GM18526 (cell line): ENCODE measurements around the gene NKAIN4.

ENCODE experiments used
- POLR2A ChIP-seq: IDR thresholded peaks from 3 replicates; pipeline ENCODE4 v1.6.1; 2011; ENCODE audit not compliant: insufficient read length; ENCODE audit errors: extremely low read depth

The NKAIN4 gene

DNA sequence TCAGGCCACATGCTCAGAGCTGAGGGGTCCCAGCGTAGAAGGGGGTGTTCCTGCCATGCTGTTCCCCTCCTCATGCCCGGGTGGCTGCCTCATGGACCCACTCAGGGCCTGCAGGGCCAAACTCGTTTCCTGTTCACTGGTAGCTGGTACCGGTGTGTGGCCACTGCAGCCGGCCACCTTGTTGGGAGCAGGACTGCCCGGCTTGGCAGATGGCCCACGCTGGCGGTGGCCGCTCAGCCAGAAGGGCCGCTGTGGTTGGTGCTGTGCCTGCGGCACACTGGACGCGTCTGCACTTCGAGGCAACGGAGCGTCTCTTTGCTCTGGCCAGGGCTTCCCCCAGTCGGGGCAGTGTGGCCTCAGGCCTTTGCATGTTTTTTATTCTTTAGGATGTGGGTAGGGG lies 28.7 kb upstream of the NKAIN4 start:
- no peak for TF ChIP-seq POLR2A

DNA sequence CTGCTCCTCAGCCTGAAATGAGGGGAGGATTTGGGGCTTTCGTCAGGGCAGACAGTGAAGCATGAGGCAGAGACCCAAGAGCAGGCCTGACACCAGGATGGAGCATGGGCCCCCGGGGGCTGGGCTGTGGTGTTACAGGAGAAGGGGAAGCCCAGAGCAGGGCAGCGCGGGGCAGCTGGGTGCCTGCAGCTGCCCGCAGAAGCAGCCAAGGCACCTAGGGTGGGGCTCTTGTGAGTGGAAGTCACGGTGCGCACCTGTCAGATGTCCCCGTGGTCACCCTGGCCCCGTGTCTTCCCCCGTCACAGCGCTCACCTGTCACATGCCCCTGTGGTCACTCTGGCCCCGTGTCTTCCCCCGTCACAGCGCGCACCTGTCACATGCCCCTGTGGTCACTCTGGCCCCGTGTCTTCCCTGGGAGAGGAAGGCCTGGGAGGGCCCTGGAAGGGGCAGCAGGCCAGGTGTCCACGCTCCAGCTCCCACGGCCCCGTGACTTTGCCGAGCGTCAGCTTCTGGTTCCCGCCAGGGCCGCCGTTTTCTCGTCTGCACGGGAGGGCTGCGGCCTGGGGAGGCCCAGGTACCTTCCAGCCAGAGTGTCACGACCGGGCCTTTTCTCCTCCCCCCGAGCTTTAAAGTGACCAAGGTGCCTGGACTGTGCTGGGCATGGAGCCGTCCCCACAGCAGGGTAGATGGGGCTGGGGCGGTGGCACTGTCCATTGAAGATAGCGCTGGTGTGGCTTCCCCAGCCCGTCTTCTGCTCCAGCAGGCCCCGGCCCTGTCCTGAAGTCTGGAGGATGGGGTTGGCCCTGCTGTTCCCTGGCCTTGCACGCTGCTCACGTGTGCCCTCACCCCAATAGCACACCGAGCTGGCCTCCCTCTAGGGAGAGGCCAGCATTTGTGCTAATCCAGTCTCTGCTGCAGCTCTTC lies 27.7 kb upstream of the NKAIN4 start:
- no peak for TF ChIP-seq POLR2A

DNA sequence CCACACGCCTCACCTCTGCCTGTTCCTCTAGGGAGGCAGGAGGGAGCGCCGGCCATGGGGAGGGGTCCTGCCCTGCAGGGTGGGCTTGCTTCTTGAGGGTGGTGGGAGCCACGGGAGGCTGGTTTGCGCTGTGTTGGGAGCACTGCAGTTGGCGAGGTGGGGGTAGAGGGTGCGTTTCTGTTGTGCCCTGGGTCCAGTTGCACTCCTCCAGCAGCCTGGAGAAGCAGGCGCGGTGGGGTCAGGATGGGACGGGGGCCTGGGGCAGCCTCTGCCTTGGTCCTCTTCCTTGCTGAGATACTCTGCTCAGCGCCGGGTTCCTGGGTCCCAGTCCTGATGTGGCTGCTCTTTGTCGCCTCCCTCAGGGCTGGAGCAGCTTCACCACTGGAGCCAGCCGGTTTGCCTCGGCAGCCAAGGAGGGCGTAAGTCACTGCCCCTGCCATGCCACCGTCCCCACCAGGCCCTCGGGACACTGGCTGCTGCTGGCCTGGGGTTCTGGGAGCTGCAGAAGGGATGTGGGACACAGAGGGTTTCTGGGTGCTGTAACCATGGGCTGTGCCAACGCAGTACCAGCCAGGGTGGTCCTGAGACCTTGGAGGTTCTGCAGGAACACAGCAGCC lies 26.8 kb upstream of the NKAIN4 start:
- TF ChIP-seq POLR2A, result no peak

DNA sequence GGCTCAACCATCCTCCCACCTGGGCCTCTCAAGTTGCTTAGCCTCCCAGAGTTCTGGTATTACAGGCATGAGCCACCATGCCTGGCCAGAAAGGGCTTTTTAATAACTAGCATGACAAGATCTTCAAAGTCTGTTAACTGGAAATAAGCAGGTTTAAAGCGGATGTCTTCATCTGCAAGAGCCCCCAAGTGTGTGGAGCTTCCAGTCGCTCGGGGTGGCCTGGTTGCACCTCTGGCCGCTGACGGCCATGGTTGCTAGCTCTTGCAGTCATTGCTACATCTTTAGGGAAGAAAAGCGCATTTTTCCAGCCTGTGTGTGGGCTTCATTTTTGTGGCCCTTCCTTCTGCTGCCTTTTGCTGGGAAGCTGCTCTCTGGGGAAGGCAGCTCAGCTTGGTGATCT lies 26.1 kb upstream of the NKAIN4 start:
- TF ChIP-seq POLR2A, result no peak

DNA sequence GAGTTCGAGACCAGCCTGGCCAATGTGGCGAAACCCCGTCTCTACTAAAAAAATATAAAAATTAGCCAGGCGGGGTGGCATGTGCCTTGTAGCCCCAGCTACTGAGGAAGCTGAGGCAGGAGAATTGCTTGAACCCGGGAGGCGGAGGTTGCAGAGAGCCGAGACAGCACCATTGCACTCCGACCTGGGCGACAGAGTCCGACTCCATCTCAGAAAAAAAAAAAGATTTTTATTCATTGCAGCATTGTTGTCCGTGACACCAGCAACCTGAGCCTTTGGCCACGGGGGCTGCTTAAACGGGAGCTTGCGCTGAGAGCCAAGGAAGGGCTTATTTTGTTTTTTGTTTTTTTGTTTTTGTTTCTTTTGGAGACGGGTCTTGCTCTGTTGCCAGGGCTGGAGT lies 25.7 kb upstream of the NKAIN4 start:
- no peak for TF ChIP-seq POLR2A

DNA sequence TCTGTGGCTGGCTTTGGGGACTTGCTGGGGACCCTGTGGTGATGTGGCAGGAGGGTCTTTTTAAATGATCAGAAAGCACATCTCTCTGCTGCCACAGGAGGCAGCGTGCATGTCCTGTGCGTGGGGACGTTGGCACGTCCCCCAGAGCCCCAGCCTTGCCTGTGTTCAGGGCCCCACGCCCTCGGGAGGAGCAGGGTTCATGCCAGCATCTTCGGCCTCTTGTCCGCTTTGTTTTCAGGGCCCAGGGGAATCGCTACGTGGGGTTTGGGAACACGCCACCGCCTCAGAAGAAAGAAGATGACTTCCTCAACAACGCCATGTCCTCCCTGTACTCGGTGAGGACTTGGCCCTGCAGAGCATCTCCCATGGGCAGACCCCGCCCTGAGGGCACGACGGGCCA lies 24.4 kb upstream of the NKAIN4 start:
- TF ChIP-seq POLR2A, result no peak

DNA sequence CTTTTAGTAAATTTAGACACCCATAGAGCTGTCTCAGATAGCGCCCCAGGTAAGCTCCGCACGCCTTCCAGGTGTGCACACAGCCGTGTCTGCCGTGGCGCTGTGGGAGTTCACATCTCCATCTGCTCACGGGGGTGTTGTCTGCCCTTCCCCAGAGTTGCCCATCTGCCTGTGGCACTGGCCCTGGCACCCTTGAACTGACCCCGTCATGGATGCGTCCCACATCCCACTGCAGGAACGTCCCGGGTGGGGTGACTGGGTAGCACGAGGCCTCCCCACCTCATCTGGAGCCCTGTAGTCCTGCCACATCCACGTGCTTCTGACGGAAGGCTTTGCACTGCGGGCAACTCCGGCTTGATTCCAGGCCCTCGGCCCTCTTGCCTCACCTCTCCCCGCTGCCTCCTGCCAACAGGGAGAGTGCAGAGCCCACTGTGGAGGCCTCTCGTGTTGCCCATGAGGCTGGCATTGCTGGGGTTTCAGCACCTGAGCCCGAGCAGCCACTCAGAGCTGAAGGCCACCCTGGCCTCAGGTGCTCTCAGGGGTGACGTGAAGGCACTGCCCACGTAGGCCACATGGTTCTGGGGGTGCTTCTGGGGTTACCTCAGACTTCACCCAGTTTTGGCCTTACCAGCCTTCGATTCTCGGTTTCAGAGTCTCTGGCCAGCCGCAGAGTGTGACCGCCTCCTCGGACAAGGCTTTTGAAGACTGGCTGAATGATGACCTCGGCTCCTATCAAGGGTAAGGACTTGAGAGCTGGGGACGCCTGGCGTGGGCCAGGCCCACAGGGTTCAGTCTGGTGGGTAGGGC lies 23.4 kb upstream of the NKAIN4 start:
- no peak for TF ChIP-seq POLR2A

DNA sequence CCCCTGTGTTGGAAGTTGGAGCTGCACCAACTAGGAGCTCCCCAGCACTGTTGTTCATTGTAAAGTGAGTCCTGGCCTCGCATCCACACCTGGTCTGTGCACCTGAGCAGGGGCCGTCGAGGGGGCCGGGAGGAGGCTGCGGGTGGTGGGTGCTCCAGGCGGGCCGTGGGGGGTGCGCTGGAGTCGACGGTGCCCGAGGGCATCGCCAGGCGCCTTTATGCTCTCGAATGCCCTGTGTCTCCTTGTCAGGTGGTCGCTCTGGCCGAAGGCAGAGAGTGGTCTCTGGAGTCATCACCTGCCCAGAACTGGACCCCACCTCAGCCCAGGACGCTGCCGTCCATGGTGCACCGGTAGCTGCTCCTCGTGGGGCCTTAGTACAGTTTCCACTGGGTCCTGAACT lies 22.7 kb upstream of the NKAIN4 start:
- TF ChIP-seq POLR2A, result no peak

DNA sequence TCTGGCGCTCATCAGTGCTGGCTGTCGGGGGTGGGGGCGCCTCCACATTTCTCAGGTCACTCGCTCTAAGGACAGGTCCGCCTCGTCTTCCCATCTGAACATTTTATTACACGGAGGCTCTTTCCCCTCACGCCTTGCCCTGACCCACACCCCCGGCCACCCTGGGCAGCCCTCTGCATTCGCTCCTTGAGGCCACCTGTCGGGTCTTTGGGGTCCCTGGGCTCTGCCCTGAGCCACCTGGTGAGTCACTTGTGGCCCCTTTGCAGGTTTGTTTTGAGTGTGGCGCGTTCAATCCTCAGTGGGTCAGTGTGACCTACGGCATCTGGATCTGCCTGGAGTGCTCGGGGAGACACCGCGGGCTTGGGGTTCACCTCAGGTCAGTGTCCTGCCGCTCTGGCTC lies 21.6 kb upstream of the NKAIN4 start:
- TF ChIP-seq POLR2A, result no peak

DNA sequence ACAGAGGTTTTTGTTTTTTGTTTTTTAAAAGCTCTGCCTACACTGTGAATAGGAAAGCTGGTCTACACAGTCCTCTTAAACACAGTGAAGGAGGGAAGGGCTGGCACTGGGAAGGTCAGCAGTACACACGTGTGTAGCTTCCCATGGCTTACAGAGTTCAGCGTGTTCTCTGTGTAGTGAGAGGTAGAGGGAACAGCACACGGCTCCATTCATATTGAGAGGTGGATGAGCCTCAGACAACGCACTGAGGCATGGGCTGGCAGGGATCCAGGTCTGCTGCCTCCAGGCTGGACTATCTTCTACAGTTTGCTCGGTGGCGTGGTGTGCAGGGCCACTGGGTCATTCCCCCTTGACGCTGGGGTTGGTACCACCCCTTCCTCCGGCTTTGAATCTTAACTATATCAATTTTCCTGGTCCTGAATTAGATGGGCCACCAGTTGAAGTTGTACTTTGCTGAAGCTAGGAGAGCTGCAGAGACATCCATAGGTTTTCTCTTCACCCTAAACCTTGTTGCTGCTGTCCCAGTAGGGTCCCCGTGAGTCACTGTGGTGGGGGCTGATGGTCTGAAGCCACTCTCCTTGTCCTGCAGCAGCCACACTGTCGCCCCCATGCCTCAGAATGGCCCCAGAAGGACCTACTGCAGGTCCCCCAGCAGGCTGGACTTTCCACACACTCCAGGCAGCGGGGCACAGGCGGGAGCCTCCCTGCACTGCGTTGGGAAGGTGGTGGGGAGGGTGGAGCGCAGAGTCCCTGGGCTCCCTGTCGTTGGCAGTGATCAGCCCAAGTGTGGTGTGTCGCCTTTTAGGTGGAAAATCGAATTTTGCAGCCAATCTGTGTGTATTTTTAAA lies 20.3 kb upstream of the NKAIN4 start:
- TF ChIP-seq POLR2A, result no peak

DNA sequence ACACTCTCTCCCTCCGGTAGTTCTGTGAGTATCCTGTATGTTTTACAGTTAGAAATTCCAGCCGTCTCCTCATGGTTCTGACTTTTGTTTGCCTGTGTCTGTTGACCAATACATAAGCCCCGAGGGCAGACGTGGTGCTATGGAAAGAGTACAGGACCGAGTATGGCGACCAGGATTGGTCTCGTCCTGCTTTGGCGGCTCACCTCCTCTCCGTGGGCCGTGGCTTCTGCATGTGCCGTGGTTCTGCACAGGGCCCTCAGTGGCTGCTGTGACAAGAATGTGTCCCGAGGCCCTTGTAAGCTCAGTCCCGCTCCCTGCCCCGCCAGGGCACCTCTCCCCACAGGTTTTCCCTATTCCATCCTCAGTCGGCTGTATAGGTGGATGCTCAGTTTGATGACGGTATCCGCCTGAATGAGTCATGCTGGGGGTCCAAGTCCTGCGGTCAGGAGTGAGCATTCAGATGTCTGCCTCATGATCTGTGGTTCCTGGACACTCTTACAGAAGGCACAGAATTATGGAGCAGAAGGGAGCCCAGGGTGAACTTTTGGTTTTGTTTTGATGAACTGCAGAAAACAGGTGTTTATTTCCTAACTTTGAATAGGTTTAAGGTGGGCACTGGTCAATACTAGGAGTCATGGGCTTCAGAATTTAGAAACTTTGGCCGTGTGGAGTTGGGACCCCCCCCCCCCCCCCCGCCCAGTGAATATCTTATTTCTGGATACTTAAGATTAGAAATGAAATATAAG lies 19.5 kb upstream of the NKAIN4 start:
- TF ChIP-seq POLR2A, result no peak

DNA sequence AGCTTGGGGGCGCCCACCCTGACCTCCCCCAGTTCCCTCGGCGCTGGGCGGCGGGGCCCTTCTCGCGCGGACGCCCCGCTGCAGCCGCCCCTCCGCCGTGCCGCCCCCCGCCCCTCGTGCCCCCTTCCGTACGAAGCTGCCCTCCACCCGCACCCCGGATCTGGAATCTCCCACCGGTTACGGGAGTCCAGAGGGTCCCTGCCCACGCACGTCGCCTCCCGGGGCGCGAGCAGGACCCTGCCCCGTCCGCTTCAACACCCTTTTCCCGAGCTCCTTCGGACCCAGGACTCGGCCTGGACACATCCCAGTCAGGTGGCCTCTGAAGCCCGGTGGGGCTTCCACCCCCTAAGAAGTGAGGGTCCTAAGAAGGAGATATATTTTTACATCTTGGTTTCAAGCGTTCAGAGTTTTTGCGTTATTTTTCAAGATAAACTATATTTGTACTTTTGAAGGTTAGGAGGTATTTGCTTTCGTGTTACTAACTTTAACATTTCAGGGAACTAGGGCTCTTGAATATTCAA lies 18.9 kb upstream of the NKAIN4 start:
- no peak for TF ChIP-seq POLR2A

DNA sequence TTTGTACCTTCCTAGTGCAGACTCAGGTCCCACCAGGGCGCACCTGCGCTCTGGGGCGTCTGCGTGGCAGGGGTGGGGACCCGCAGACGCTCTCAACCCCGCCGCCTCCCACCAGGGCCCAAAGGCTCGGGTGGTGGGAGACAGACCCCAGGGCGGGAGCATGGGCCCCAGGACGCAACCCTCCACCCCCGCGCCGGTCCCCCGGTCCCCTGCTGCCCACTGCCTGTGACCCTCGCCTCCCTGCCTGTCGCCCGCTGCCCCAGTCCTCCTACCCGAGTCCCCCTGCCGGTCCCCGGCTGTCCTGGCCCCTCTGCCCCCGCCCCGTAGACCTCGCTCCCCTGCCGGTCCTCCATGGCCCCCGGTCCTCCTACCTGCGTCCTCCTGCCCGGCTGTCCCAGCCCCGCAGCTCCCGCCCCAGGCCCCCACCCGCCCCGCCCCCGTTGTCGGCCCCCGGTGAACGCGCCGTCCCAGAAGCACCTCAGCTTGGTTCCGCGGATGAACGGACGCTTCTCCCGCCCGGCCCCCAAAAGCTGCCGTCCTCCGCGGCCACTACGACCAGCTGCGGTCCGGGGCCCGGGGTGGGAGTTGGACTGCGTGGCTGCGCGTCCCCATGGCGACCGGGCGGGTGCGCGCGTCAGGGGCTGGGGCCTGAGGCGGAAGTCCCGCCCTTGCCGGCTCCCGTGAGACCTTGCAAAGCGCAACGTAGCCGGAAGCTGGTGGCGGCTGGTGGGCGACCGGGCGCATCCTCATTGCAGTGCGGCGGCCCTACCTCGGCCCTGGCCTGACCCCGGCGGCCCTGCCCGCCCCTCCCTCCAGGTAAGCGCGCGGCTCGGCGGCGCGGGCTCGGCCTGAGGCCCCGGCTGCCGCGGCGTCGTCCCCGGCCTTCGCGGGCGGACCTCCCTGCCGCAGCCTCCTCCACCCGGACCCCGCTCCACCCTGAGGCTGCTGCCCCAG lies 18.1 kb upstream of the NKAIN4 start, which contains the start of gene ARFGAP1:
ARFGAP1 (plus strand) TSS at position 709 of the 954 bp plus-strand sequence. CDS start 2,768 bp downstream, outside the sequence.
- peak; percentile 77 for TF ChIP-seq POLR2A
